HepG2 (cell line): Measurements from ENCODE around the gene CPXM2. TPM values are rescaled to one million over a fixed set of nuclear protein-coding genes. Genes with fewer than 3 reads are reported as not detected.

Experiments
- ATAC-seq: fragments of 200-7000 bp; cut with Tn5 transposase; 3 replicates; pipeline ENCODE4 v1.9.1; 2020; ENCODE audit warnings: mild to moderate bottlenecking, moderate library complexity
- BruUV-seq: library from RNA; stranded (reverse); fragments of 400-500 nt; replicated peaks from 2 replicates; lab custom pipeline; 2021; lab: Mats Ljungman, UMichigan
- CTCF ChIA-PET: fragments of 300-600 bp; formaldehyde crosslinking; extraction: SDS; loops from one replicate; lab custom pipeline; 2021; ENCODE audit warnings: low total read pairs, inconsistent platforms, low intra/inter-chr PET ratio; lab: Yijun Ruan, JAX
- POLR2A ChIA-PET: fragments of 350-600 bp; sonication (Branson Sonifier 250); formaldehyde crosslinking; loops from one replicate; lab custom pipeline; 2020; ENCODE audit warnings: antibody characterized with exemption, inconsistent platforms; lab: Yijun Ruan, JAX
- DNase-seq: peaks from one replicate; pipeline ENCODE4 v3.0.0-alpha.2; 2015; ENCODE audit warnings: low spot score
- FAIRE-seq: peaks from 3 replicates; lab custom pipeline; 2011; peaks lifted over from hg19 to GRCh38; lab: Jason Lieb, UNC
- H2AFZ ChIP-seq: one replicate; pipeline ENCODE4 v1.6.1; 2011; ENCODE audit warnings: low read length, inconsistent platforms
- H3K27ac ChIP-seq: fragments of 300-600 bp; 3 replicates; pipeline ENCODE4 v1.8.0; 2011; ENCODE audit warnings: mixed run types, mild to moderate bottlenecking, mixed read lengths, low read length, inconsistent platforms; ENCODE audit not compliant: insufficient read depth; ENCODE audit errors: extremely low read length
- H3K27me3 ChIP-seq, 2 experiments: fragments of 200-600 bp in 1 of 2; 2 replicates in 1 of 2; 3 replicates in 1 of 2; pipeline versions ENCODE4 v1.6.0 to v1.8.0; 2011; ENCODE audit warnings: low read length in 2 of 2, mild to moderate bottlenecking in 2 of 2, moderate library complexity in 2 of 2, inconsistent platforms in 1 of 2; ENCODE audit not compliant: insufficient read depth in 2 of 2, control insufficient read depth in 1 of 2
- H3K36me3 ChIP-seq, 2 experiments: fragments of 200-600 bp in 1 of 2; replicated peaks in 1 of 2; 2 replicates in 1 of 2; 3 replicates in 1 of 2; pipeline versions ENCODE4 v1.5.1 to v1.8.0; 2011; ENCODE audit warnings: low read length in 2 of 2, inconsistent platforms in 1 of 2; ENCODE audit not compliant: insufficient read depth in 2 of 2, control insufficient read depth in 1 of 2
- H3K4me1 ChIP-seq: 2 replicates; pipeline ENCODE4 v1.5.1; 2012; ENCODE audit warnings: low read length, inconsistent platforms; ENCODE audit not compliant: insufficient read depth
- H3K4me2 ChIP-seq: 2 replicates; pipeline ENCODE4 v1.6.0; 2011; ENCODE audit warnings: low read depth, low read length, inconsistent platforms
- H3K4me3 ChIP-seq, 3 experiments: fragments of 200-600 bp in 1 of 3; sonication (generic), shearing (Covaris generic) in 1 of 3; replicated peaks in 1 of 3; 2 replicates each; pipeline ENCODE4 v1.5.1; 2011 to 2016; ENCODE audit warnings: low read length in 3 of 3, inconsistent platforms in 2 of 3, low read depth in 2 of 3, mild to moderate bottlenecking in 2 of 3, control low read depth in 1 of 3, mixed read lengths in 1 of 3; ENCODE audit not compliant: insufficient read depth in 1 of 3
- H3K79me2 ChIP-seq: one replicate; pipeline ENCODE4 v1.6.1; 2011; ENCODE audit warnings: low read length, inconsistent platforms; ENCODE audit not compliant: insufficient read depth
- H3K9ac ChIP-seq: 2 replicates; pipeline ENCODE4 v1.6.0; 2011; ENCODE audit warnings: mild to moderate bottlenecking, low read depth, low read length, inconsistent platforms; ENCODE audit not compliant: insufficient read depth
- H3K9me3 ChIP-seq: 2 replicates; pipeline ENCODE4 v1.5.1; 2012; ENCODE audit warnings: mild to moderate bottlenecking, low read length
- H4K20me1 ChIP-seq: 2 replicates; pipeline ENCODE4 v1.6.0; 2011; ENCODE audit warnings: inconsistent platforms, mild to moderate bottlenecking, low read length, moderate library complexity; ENCODE audit not compliant: insufficient read depth
- BHLHE40 ChIP-seq: IDR thresholded peaks from 2 replicates; pipeline ENCODE4 v1.6.1; 2011; ENCODE audit warnings: low read length, improper control_type of control experiment
- EP300 ChIP-seq, 3 experiments: sonication (generic) in 1 of 3; formaldehyde crosslinking in 1 of 3; IDR thresholded peaks; 2 replicates each; pipeline versions ENCODE4 v1.5.1 to v1.6.1; 2011 to 2020; ENCODE audit warnings: low read depth in 2 of 3, low read length in 2 of 3, borderline replicate concordance in 1 of 3, improper control_type of control experiment in 1 of 3, mild to moderate bottlenecking in 1 of 3, missing genetic modification reagents in 1 of 3, moderate library complexity in 1 of 3
- KLF9 ChIP-seq: IDR thresholded peaks from 2 replicates; pipeline ENCODE4 v1.6.1; 2016; ENCODE audit warnings: low read depth
- MEIS1 ChIP-seq: sonication (generic); formaldehyde crosslinking; IDR thresholded peaks from 2 replicates; pipeline ENCODE4 v1.9.0; 2021; ENCODE audit warnings: mild to moderate bottlenecking, missing genetic modification reagents, moderate library complexity, borderline replicate concordance
- MYNN ChIP-seq: sonication (generic); formaldehyde crosslinking; IDR thresholded peaks from 2 replicates; pipeline ENCODE4 v1.4.0; 2020; ENCODE audit warnings: mild to moderate bottlenecking, low read depth, missing genetic modification reagents
- NKX3-1 ChIP-seq: sonication (generic); formaldehyde crosslinking; IDR thresholded peaks from 2 replicates; pipeline ENCODE4 v1.5.0; 2020; ENCODE audit warnings: missing genetic modification reagents
- PHF8 ChIP-seq: sonication (generic); formaldehyde crosslinking; IDR thresholded peaks from 2 replicates; pipeline ENCODE4 v1.5.0; 2020; ENCODE audit warnings: missing genetic modification reagents
- SATB2 ChIP-seq: sonication (generic); formaldehyde crosslinking; IDR thresholded peaks from 2 replicates; pipeline ENCODE4 v1.5.0; 2020; ENCODE audit warnings: missing genetic modification reagents
- YY1 ChIP-seq: IDR thresholded peaks from 2 replicates; pipeline ENCODE4 v1.6.1; 2011; ENCODE audit warnings: low read length, low read depth, moderate library complexity, mild to moderate bottlenecking; ENCODE audit not compliant: insufficient read depth, insufficient replicate concordance
- ZFP1 ChIP-seq: IDR thresholded peaks from 2 replicates; pipeline ENCODE4 v1.6.1; 2016
- ZNF367 ChIP-seq: sonication (generic); formaldehyde crosslinking; IDR thresholded peaks from 2 replicates; pipeline ENCODE4 v1.4.0; 2020; ENCODE audit warnings: missing genetic modification reagents, borderline replicate concordance
- ZNF441 ChIP-seq: sonication (generic); formaldehyde crosslinking; IDR thresholded peaks from 2 replicates; pipeline ENCODE4 v1.7.0; 2021; ENCODE audit warnings: missing genetic modification reagents, borderline replicate concordance
- ZNF569 ChIP-seq: sonication (generic); formaldehyde crosslinking; IDR thresholded peaks from 2 replicates; pipeline ENCODE4 v1.5.0; 2020; ENCODE audit warnings: mild to moderate bottlenecking, missing genetic modification reagents, moderate library complexity, borderline replicate concordance
- ZNF577 ChIP-seq: sonication (generic); formaldehyde crosslinking; IDR thresholded peaks from 2 replicates; pipeline ENCODE4 v1.4.0; 2020; ENCODE audit warnings: mild to moderate bottlenecking, low read depth, missing genetic modification reagents, borderline replicate concordance
- WGBS: methylation state at CpG from one replicate; pipeline ENCODE4 v1.1.6; 2017; ENCODE audit warnings: low lambda C conversion rate; 5-methylcytosine and 5-hydroxymethylcytosine counted together
- in situ Hi-C: cut with HindIII; loops from 2 replicates; pipeline ENCODE4 v1.10.0; 2017; ENCODE audit warnings: low pct_unique_long_range_greater_than_20kb; ENCODE audit not compliant: extremely low pct_ligation_motif_present
- intact Hi-C: fragments of 100-400 bp; cut with micrococcal nuclease; formaldehyde crosslinking; loops from one replicate; pipeline ENCODE4 v1.10.0; 2022; ENCODE audit not compliant: unreplicated experiment
- polyA plus RNA-seq, 8 experiments: library from polyadenylated mRNA; depleted of rRNA in 3 of 8; stranded (reverse) in 7 of 8; unstranded in 1 of 8; fragments of >200 nt; fragmentation: Illumina TruSeq in 4 of 8; extraction: Trizol in 4 of 8; gene quantifications; 2 replicates each; pipeline versions ENCODE4 v1.2.1 to v1.2.3, GENCODE V29; 2011 to 2016; ENCODE audit warnings: low read depth in 4 of 8, missing spikeins in 1 of 8, mixed read lengths in 1 of 8; ENCODE audit not compliant: insufficient read depth in 1 of 8
- total RNA-seq, 5 experiments: library from RNA; depleted of rRNA; stranded (reverse); fragments of >200 nt; fragmentation: Illumina TruSeq; extraction: Trizol; gene quantifications; 2 replicates each; pipeline ENCODE4 v1.2.3, GENCODE V29; 2016; ENCODE audit warnings: low read depth in 1 of 5
- TF ChIP-seq, protein P1 (sequence below): sonication (generic); formaldehyde crosslinking; IDR thresholded peaks from 2 replicates; pipeline ENCODE4 v1.4.0; 2020; ENCODE audit warnings: missing genetic modification reagents

CPXM2 gene
- total and polyA plus RNA-seq, 2 of the 13 experiments (the other 11 are each of a cell fraction or from before 2014, with no cell fraction given): 0.03 TPM; not detected in 1

DNA sequence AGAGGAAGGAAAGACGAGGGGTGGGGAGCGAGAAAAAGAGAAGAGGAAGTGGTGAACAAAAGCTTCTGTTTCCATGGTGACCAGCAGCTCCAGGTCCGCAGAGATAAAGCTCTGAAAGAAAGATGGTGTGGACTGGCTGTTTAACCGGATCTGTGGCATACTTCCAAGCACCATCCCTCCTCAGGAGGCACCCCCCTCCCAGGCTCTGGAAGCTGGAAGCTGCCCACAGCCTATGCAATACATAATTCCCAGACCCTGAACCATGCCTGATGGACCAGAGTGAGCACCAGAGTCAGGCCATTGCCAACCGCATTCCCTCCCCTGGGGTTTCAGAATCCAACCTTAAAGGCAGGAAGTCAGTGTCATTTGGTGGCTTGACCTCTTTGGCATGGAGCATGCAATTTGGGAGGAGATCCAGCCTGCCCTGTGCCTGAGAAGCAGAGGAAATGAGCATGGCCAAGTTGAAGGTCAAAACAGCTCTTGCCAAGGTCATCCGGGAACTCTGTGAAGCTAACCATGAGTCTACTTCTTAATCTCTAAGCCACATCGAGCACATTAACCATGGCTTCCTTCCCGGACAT, 22.2 kb upstream of the CPXM2 start:
- CTCF ChIA-PET: no interaction called here
- in situ Hi-C loops: no loop called here

DNA sequence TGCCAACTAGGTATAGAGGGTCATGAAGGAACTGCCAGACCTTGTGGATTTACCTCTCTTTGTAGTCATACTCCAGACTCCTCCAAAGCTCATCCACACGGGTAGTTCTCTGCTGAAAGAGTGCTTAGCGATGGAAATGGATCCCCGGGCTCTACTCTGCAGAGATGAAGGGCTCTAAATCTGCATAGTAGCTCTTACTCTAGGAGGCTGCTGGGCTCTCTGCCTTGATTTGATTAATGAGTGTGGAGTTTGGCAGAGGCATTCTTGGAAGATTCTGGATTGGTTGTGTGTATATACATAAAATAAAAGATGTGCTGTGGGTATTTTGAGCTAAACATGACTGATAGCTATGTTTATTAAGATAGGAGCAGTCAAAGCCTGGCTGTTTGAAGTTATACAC, 21.3 kb upstream of the CPXM2 start:
- no peaks in the 10 kb centered on the region for H3K4me1 ChIP-seq
- POLR2A ChIA-PET: no interaction called here
- DNase-seq (no peak), ATAC-seq (no peak), FAIRE-seq (no peak)
- peaks cover 2 to 49% of the 10 kb centered on the region in 2 experiments; a peak in 3 of 5 replicates for H3K27me3 ChIP-seq
- H2AFZ ChIP-seq: no peak overlapping the region
- no peak overlapping the region for H3K27ac ChIP-seq
- CTCF ChIA-PET: no interaction called here
- H3K4me3 ChIP-seq: no peak overlapping the region
- H3K4me2 ChIP-seq: no peak overlapping the region
- intact Hi-C loops: no loop called here
- no TSS peak for BruUV-seq
- H3K79me2 ChIP-seq: no peaks in the 10 kb centered on the region
- H4K20me1 ChIP-seq: no peaks in the 10 kb centered on the region
- 0% methylated on average over 3 of the region's 3 CpGs for WGBS
- in situ Hi-C loops: no loop called here
- TF ChIP-seq ZNF367 (CRISPR knock-in tag): no peak
- TF ChIP-seq ZNF577 (CRISPR knock-in tag): no peak
- no peak for TF ChIP-seq ZNF441 (CRISPR knock-in tag)
- no peak for TF ChIP-seq PHF8
- no peak for TF ChIP-seq MEIS1 (CRISPR knock-in tag)
- H3K9ac ChIP-seq: no peak overlapping the region
- H3K36me3 ChIP-seq: no peaks in the 10 kb centered on the region
- H3K9me3 ChIP-seq: no peaks in the 10 kb centered on the region

More for the DNA sequence above, 22.2 kb upstream of the CPXM2 start:
- DNase-seq: no peak
- H2AFZ ChIP-seq: no peak overlapping the region
- H3K4me1 ChIP-seq: no peaks in the 10 kb centered on the region
- H3K79me2 ChIP-seq: no peaks in the 10 kb centered on the region
- H4K20me1 ChIP-seq: no peaks in the 10 kb centered on the region
- POLR2A ChIA-PET: no interaction called here
- H3K4me2 ChIP-seq: no peak overlapping the region
- TF ChIP-seq ZFP1: no peak
- TF ChIP-seq SATB2 (CRISPR knock-in tag): no peak
- no peak for TF ChIP-seq KLF9 (CRISPR knock-in tag)
- no peak for TF ChIP-seq BHLHE40
- TF ChIP-seq NKX3-1 (CRISPR knock-in tag): no peak
- TF ChIP-seq YY1: no peak
- TF ChIP-seq, protein P1, sequence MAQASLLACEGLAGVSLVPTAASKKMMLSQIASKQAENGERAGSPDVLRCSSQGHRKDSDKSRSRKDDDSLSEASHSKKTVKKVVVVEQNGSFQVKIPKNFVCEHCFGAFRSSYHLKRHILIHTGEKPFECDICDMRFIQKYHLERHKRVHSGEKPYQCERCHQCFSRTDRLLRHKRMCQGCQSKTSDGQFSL (CRISPR knock-in tag): no peak
- no peak for TF ChIP-seq ZNF569 (CRISPR knock-in tag)
- no peak for TF ChIP-seq EP300 (IDR thresholded peaks at IDR 0.05; ENCODE audit: low read depth in 2 of 2, low read length in 2 of 2)
- TF ChIP-seq EP300 (CRISPR knock-in tag; IDR thresholded peaks at IDR 0.05; ENCODE audit: borderline replicate concordance): no peak
- TF ChIP-seq MYNN (CRISPR knock-in tag): no peak
- no peak overlapping the region for H3K27ac ChIP-seq
- H3K36me3 ChIP-seq: no peaks in the 10 kb centered on the region
- no peak for FAIRE-seq
- H3K9ac ChIP-seq: no peak overlapping the region
- WGBS: 10% methylated on average over 7 of the region's 8 CpGs
- no peaks in the 10 kb centered on the region for H3K9me3 ChIP-seq
- intact Hi-C loops: no loop called here
- H3K4me3 ChIP-seq: no peak overlapping the region
- ATAC-seq: no peak
- no TSS peak for BruUV-seq
- H3K27me3 ChIP-seq: peaks cover 2 to 41% of the 10 kb centered on the region in 2 experiments; a peak in 2 of 5 replicates
